Measurements from ENCODE around the gene RPS6KL1.

GRCh38 chr14:74913393-74913910, 9.6 kb downstream of the RPS6KL1 start:
- no peak for TF ChIP-seq EZH2phosphoT487 (IDR thresholded peaks at IDR 0.05; ENCODE audit: borderline replicate concordance, low read length)
- no peak for TF ChIP-seq CTCF (conservative IDR thresholded peaks at IDR 0.05; ENCODE audit: low read depth, low read length)
- TF ChIP-seq EZH2 (IDR thresholded peaks at IDR 0.05; ENCODE audit: low read length, unreplicated experiment) = no peak
